GM18867 (cell line): ENCODE results near the gene MTARC1.
A peak's percentile ranks its signal among the peaks of the same experiment; 100 is the strongest.

Source experiments
- ATAC-seq: cut with Tn5 transposase; IDR thresholded peaks from one replicate; pipeline ENCODE4 v1.9.1; 2021; ENCODE audit warnings: mild to moderate bottlenecking, moderate library complexity; ENCODE audit not compliant: unreplicated experiment

Gene MTARC1

DNA sequence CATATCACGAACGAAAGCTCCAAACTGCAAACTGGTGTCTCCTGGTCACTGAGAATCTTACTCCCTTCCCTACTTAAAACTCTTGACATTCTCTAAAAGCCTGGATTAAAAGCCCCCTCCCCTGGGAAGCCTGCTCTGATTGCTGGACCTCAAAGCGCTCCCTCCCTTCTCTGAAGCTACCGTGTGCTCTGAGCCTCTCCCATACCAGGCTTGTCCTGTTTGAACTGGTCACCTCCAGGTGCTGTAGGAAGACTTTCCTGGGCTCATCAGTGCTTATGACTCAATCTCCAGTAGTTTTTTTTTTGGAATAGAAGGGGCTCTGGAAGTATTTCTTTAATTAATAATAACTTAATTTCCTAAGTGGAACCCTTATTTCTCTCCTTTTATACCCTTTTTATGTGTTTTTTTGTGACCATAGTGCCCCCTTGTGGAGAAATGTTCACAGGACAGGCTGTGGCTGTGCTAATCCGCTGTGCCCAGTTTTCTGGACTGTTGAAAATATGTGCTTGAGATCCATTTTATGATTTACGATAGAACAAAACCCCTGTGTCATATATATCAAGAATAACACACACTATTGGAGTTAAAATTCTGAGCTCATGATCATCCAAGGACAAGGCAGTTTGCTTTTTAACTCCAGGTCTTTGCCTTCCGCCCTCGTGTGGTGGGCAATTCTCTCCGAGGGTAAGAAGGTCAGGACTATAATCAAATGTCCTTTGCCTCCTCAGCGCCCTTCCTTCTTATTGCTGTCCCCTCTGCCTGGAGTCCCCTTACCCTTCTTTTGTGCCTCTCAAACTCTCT, 16.9 kb downstream of the MTARC1 start:
- ATAC-seq: peak; percentile 69

DNA sequence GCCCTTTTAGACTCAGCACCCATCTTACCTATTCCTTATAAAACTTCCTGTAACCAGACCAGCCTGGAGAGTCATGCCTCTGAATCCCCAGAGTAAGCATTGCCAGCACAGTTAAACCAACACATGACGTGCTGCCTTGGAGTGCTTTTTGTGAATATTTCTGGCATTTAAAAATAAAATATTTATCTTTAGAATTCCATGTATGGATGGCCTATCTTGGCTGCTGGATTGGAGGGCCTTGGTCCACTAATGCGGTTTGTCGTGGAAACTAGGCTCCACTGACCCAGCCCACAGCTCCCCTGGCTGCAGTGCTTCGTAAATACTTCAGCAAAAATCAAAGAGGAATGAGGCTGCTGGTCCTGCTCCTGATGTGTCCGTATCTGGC, 17.5 kb downstream of the MTARC1 start:
- ATAC-seq: no peak

DNA sequence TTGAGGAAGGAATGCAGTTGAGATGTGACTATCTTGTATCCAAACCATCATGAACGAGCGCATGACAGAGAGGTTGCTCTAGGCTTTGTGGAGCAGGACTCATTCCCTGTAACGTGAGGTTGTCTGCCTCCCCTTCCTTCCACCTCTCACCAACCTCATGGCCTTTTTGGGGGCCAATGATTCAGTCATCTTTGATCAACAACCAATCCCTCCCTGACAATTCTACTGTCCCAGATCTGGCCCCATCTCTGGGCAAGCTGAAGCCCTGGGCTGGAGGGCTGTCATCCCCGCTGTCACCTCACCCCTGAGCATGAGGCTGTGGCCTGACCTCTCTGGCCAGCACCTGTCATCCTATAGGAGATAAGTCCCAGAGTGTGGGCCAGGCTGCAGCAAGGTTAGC, 19.7 kb downstream of the MTARC1 start:
- no peak for ATAC-seq

DNA sequence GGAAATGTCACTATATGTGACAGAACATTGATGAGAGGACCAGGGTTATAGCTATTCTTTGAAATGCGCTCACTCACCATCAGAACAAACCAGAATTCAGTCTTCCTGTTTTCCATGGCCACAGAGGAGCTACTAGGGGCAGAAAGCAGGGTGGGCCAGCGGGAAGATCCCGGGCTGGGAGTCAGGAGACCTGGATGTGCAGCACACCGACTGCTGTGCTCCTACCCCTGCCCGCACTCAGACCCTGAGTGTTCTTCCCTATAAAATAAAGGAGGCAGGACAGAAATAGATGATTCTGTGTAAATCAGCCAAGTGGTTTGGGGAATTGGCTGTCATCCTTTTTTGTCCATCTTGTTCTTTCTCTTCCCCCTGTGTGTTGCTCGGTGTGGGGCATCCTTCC, 21.0 kb downstream of the MTARC1 start:
- ATAC-seq: no peak

DNA sequence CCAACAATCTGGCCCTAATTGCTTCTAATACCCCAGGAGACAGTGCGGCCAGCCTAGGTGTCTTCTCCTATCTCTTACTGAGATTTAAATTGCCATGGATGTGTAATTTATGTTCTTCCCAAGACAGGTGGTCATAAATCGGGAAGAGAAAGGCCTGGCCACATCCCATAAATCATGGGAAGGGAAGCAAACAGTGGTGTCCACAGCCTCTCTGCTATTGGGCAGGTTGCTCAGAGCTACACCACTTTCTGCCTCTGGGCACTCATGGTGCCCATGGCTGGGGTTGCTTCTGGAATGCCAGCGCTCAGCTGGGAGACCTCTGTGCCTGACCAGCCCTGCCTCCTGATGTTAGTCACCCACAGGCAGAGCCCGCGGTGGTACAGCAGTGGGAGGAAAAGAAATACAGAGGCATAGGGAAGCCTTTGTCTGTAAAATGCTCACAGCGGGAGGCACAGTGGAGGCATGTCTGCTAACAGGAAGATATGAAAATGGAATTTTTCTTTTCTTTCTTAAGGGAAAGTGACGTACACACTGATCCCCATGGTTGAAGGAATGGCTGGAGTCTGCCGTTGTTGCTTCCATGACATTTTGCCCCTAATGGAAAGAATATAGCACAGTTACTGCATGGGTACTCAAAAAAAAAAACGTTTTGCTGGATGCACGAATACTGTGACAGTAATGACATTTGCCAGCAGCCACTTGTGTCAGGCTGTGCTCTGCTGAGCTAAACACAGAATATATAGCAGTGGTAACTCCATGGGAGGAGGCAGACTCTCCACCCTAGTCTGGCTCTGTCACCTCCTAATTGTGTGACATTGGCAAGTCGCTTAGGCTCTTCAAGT, 21.9 kb downstream of the MTARC1 start:
- ATAC-seq: no peak

DNA sequence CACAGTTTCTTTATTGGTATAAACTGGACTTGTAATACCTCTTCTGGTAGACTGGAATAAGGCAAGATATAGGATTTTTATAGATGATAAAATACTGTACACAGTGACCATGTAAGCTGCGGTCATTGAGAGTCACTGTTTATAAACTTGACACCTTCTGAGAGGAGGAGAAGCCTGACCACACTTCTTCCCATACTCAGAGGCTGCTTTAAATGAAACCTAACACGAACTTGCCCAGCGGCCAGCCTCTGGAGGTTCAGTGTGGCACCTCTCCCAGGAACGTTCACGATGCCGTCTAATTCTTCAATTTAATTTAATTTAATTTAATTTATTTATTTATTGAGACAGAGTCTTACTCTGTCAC, 22.5 kb downstream of the MTARC1 start:
- no peak for ATAC-seq

DNA sequence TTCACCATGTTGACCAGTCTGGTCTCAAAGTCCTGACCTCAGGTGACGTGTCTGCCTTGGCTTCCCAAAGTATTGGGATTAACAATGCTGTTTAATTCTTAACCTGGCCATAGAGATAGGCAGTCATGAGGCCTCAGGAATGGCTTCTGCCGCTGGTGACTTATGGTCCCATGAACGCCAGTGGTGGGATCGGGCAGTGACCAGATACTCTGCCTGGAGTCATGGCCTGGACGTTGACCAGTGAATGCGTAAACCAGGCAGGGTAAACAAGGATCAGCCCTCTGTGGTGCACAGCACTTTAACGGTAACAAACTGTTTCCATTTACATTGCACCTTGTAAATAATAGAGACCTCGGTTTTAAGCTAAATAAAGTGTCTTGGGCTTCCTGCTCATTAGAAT, 23.0 kb downstream of the MTARC1 start:
- peak; percentile 2 for ATAC-seq

DNA sequence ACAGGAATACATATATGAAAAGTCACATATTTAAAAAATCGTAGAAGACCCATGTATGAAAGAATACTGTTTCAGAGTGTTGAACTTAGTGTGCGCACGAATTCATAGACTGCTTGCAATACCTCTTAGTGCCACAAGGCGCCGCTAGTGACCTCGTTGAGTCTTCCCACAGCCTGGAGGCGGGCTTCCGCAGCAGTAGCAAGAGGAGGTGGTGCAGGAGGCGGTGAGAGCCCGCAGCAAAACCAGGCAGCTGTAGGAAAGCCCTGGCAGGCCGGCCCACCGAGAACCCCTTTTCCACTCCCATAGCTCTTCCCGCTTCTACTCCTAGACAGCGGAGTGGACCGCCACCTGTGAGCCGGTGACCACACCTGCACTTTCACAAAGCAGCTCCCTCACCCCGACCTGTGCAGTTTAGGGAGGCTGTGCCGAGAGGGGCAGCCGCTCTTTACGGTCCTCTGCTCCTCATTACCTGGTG, 23.5 kb downstream of the MTARC1 start:
- peak; percentile 92 for ATAC-seq

DNA sequence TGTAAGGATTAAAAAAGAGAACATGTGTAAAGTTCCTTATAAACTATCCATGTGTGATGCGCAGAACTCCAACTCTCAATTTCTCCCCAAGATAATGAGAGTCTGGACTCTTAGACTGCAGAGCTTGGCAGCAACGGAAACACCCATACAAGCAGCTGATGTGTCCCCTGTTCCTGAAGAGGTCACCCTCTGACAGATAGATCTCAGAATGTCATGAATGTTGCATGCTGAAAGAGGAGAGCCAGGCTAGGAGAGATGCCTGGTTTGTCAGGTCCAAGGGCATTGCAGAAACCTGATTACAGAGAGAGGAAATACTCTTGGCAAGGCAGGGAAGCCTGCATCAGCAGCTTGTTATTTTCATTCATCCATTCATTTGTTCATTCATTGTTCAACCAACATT, 24.2 kb downstream of the MTARC1 start:
- no peak for ATAC-seq

DNA sequence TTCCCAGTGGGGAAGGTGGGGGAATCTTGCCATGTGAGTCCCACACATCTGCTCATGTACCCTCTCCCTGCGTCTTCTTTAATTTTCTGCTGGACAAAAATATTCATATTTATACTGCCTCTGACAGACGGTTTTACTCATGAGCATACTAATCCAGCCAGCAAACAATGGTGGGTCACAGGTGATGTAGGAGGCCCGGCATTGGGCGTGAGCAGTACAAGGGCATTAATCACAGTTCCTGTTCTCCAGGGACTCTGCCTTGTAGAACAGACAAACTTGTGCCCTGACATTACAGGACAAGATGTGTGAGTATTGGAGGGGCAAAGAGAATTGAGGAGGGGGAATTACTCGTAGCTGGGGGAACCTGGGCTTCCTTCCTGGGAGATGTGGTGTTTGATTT, 25.0 kb downstream of the MTARC1 start:
- no peak for ATAC-seq

DNA sequence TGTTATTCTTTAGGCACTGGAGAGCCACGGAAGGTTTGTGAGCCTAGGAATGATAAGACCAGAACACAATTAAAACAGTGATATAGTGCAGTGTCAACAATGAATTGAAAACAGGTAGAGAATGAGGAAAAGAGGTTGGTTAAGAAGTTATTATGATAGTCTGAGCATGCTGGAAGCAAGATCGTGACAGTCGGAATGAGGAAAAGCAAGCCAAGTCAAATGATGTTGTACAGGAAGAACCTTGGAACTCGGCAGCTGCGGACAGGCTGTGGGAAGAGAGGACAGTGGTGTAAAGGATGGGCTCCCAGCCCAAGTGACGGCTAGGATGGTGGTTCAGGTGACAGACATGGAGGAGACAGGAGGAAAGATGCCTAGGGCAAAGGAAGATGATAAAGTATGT, 25.6 kb downstream of the MTARC1 start:
- no peak for ATAC-seq

DNA sequence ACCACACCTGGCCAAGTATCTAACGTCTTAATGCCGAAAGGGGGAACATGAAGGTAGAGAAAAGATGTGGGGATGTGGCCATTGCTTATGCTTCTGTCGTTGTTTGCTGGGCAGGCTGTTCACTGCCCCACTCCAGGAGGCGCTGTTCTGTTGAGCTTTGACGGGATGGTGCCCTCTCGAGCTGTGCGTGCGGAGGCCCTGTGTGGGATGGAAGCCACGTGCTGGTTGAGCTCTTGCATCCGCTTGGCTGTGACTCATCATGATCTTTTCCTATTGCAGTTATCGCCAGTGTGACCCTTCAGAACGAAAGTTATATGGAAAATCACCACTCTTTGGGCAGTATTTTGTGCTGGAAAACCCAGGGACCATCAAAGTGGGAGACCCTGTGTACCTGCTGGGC, 26.3 kb downstream of the MTARC1 start:
- no peak for ATAC-seq

DNA sequence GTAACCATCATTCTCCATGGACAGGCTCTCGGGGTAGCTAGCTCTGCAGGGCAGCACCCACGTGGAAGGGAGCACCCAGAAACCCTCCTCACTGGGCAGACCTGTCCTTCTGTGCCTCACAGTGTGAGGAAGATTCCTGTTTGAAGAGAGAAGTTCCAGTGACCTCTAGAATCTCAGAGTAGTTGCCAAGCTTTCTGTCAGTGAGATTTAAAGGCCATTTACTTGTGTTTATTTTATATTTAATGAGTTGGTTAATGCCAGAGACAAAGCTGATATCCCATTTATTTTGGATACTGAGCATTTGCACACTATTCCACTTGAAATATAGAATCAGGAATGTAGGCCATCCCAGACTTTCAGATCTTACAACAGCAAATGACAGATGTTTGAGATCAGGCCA, 28.7 kb downstream of the MTARC1 start:
- ATAC-seq: no peak

DNA sequence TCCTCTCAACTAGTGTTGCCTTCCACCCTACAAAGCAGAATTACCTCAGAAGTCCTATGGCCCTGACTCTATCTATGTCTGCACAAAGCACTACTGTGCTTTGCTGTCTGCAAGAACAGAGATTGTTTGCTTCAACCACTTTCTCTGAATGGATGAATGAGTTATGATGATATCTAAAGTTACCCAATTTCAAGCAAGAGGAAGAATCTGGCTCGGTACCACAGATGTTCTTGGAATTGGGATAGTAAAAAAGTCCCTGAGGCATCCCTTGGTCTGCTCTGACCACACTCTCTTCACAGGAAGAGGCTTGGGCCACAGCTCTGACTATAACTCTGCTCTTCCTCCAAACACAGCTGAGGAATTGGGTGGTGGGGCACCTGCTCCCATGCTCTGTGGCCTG, 31.2 kb downstream of the MTARC1 start:
- no peak for ATAC-seq

DNA sequence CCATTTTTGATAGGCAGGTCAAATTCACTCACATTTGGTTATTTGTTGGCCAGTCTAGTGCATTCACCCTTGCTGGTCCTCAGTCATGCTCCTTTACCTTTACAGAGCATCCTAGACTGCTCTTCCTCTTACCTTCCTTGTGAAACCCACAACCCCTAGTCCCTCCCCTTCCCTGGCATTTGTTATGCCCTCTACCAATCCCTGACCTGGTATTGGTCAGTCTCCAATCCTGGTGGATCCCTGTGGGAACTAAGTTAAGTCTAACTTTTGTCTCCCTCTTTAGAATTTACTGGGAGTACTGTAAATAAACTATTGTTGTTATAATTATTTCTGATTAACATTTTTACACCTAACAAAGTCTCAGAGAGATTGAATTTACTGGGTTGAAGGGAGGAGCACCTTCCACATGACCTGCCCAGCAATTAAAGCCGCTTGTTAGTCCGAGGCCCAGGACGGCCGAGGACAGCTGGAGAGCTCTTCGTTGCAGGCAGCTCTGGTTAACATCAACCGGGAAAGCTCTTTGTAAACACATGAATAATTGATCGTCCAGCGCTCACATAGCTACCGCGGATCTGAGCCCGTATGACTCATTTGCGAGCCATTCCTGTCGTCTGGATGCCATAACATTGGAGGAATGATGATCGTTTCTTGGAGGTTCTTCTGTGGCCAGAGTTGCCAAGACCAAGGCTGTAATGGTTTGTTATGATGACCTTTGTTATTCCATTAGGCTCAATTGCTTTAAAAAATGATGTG, 31.9 kb downstream of the MTARC1 start:
- no peak for ATAC-seq

DNA sequence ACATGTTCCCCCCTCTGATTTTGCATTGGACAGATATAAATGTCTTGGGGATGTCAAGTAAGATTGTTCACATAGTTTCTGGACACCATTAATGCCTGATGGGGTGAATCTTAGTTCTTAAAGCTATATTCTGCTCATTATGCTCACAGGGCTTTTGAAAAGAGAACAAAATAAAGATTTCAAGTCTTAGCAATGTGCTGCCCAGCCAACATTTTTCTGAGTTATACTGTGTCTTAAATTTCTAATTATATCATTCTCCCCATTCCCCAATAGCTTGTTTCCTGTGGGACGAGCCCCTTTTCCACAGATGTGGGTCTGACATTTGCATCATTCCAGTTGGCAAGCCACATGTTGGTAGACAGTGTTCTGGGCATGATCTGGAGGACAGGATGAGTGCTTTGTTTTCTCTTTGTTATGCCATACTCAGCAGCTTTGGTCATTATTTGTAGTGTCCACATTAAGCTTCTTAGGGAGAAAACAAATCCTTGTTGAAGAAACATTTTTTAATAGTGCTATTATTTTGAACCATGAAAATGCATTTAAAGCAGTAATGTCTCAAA, 32.8 kb downstream of the MTARC1 start:
- ATAC-seq: no peak

DNA sequence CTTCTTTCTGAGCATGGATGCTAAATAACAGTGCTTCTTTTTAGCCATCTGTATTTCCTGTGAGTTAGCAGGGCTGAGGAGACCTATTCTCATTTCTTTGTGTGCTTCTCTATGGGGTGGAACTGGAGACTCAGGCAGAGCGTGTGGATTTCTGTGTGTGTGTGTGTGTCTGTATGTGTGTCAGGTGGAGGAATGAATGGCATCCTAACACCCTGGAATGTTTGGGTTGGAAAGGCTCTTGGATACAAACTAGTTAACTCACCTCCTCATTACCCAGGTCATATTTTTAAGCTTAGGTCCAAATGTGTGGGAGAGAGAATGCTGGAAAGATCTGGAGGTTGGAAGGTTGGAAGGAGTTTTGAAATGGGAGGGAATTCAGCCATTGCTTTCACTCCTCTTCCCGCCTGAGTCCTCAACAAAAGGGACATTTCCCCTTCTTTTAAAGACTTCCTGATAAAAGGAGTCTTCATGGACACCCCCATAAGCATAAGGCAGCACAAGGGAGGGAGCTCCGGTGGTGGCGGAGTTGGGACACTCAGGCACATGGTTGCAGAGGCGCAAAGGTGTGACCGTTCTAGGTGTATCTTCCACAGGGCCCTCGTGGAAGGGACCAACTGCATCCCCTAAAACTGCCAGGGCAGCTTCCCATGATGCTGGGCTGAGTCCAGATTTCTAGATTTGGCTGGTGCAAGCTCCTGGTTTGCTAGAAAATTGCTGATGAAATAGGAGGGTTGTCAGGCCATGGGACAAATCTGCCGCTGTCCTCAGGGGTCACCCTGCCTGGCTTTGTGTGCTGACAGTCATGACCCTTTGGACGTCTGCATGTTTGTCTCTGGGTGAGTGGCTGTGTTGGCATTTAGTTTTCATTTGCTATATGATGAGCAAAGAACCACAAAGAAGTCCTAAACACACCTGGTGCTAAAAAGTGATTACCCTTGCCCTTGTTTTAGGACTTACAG, 37.6 kb downstream of the MTARC1 start:
- no peak for ATAC-seq

DNA sequence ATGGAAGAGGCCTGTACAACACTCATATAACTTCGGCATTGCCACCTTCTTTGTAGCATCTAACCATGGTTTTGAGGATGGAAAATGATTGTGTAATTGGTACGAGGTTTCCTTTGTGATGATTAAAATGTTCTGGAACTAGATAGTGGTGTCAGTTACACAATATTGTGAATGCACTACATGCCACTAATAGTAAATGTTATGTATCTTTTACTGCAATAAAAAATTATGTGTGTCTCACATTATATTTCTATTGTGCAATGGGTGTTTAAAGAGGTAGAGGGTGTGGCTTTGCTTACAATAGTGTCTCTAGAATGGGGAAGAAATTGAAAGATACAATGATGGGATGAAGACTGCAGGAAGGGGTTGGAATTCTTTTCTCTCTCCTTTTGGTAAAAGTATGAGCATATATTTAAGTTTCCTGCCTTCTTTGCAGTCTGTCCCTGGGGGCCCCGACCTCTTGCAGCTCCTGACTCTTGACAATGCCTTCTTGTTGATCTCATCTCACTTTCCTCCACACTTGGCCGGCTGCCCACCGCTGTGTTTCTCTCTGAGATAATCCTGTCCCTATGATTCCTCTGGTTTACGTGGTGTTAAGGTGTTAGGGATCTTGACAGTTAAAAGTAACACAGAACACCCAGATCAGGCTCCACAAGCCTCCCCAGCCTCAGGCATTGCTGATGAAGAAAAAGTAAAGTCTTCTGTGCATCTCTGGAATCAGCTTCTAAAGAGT, 39.3 kb downstream of the MTARC1 start:
- no peak for ATAC-seq

DNA sequence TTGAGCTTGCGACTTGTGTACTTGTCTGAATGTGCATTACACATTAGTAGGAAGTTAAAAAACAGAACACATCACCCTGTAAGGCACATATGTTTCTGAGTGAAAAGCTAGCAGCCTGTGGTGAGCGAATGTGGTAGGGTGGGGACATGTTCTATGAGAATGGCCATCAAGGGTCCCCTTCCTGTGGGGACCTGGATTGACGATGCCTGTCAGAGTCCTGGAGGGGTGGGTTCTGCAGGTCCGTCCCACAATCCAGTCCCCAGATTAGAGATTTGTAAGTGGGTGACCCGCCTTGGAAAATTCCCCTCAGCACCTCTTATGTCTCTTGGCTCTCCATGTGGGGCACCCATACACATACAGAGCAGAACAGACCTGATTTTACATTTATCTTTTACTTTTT, 40.0 kb downstream of the MTARC1 start:
- no peak for ATAC-seq
